ENCODE data around the gene STXBP5. TPM values are rescaled to one million over a fixed set of nuclear protein-coding genes. Genes with fewer than 3 reads are reported as not detected.
A peak's percentile ranks its signal among the peaks of the same experiment; 100 is the strongest.

STXBP5 gene
- total and polyA plus RNA-seq, 9 of the 15 experiments (the other 6 are each of a cell fraction or from before 2014, with no cell fraction given): 23.3 to 172 (median 71.5) TPM

- no peak for TF ChIP-seq CHD7 (IDR thresholded peaks at IDR 0.05; ENCODE audit: low read depth, low read length)
- TF ChIP-seq ZNF76 (CRISPR knock-in tag; IDR thresholded peaks at IDR 0.05; ENCODE audit: borderline replicate concordance): no peak
- peak in 1 of 2 experiments; percentile 45; a peak in 1 of 4 replicates for TF ChIP-seq ZMIZ1 (IDR thresholded peaks at IDR 0.05; ENCODE audit: low read depth in 2 of 2, low read length in 2 of 2)
- no peak for TF ChIP-seq XRCC3 (IDR thresholded peaks at IDR 0.05)
- TF ChIP-seq, protein P1, sequence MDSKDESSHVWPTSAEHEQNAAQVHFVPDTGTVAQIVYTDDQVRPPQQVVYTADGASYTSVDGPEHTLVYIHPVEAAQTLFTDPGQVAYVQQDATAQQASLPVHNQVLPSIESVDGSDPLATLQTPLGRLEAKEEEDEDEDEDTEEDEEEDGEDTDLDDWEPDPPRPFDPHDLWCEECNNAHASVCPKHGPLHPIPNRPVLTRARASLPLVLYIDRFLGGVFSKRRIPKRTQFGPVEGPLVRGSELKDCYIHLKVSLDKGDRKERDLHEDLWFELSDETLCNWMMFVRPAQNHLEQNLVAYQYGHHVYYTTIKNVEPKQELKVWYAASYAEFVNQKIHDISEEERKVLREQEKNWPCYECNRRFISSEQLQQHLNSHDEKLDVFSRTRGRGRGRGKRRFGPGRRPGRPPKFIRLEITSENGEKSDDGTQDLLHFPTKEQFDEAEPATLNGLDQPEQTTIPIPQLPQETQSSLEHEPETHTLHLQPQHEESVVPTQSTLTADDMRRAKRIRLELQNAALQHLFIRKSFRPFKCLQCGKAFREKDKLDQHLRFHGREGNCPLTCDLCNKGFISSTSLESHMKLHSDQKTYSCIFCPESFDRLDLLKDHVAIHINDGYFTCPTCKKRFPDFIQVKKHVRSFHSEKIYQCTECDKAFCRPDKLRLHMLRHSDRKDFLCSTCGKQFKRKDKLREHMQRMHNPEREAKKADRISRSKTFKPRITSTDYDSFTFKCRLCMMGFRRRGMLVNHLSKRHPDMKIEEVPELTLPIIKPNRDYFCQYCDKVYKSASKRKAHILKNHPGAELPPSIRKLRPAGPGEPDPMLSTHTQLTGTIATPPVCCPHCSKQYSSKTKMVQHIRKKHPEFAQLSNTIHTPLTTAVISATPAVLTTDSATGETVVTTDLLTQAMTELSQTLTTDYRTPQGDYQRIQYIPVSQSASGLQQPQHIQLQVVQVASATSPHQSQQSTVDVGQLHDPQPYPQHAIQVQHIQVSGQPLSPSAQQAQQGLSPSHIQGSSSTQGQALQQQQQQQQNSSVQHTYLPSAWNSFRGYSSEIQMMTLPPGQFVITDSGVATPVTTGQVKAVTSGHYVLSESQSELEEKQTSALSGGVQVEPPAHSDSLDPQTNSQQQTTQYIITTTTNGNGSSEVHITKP (IDR thresholded peaks at IDR 0.05; ENCODE audit: partially characterized antibody): no peak
- TF ChIP-seq STAT5B (CRISPR knock-in tag; IDR thresholded peaks at IDR 0.05): no peak
- TF ChIP-seq HDAC1 (IDR thresholded peaks at IDR 0.05): peak in 1 of 2 experiments; percentile 86; a peak in 2 of 4 replicates
- TF ChIP-seq E2F3 (CRISPR knock-in tag; IDR thresholded peaks at IDR 0.05): no peak
These were observed 37.8 kb upstream of the STXBP5 start (continued) for GRCh38 chr6:147166360-147166944.

Data from K562 (cell line).